NB4 (cell line): ENCODE data around the gene TUBGCP5.

ENCODE experiments used
- CTCF ChIP-seq: IDR thresholded peaks from one replicate; pipeline ENCODE4 v1.5.1; 2012; ENCODE audit warnings: low read depth, low read length
- MYC ChIP-seq: IDR thresholded peaks from 2 replicates; pipeline ENCODE4 v1.6.1; 2011; ENCODE audit warnings: low read depth, low read length
- POLR2A ChIP-seq: IDR thresholded peaks from 2 replicates; pipeline ENCODE4 v1.6.1; 2011; ENCODE audit warnings: mild to moderate bottlenecking; ENCODE audit not compliant: insufficient read length; ENCODE audit errors: extremely low read depth

GRCh38 chr15:22952796-22953579 lies 86.4 kb downstream of the TUBGCP5 start:
- TF ChIP-seq CTCF (no peak), POLR2A (no peak), MYC (no peak)
